Adipose tissue (tissue), 3 donors: ENCODE data around the gene ADISSP. TPM values are rescaled to one million over a fixed set of nuclear protein-coding genes. Genes with fewer than 3 reads are reported as not detected.

Source experiments
- H3K27ac ChIP-seq: one replicate; pipeline ENCODE4 v1.5.1; 2013; ENCODE audit warnings: low read depth, low read length
- WGBS, 3 donors: extraction: QIAGEN DNeasy Blood & Tissue Kit; methylation state at CpG; one replicate each; pipeline ENCODE4 v1.1.7; 2013; 5-methylcytosine and 5-hydroxymethylcytosine counted together
- polyA plus RNA-seq, 3 donors: library from polyadenylated mRNA; stranded (reverse); fragments of 200-250 nt; gene quantifications; one replicate each; pipeline ENCODE4 v1.2.3, GENCODE V29; 2013
- donor health status: healthy with polysubstance abuse.
- donor health status: Bipolar disorder and iron deficiency.
- donor health status: healthy.

ADISSP gene
- polyA plus RNA-seq, 3 donors: 21.8 to 99.9 (median 75.1) TPM

- no peak overlapping the region for H3K27ac ChIP-seq
- WGBS, 3 donors: 24 to 32% (median 28%) methylated on average over 18 of the region's 18 CpGs
These were observed 56.7 kb downstream of the ADISSP start for GRCh38 chr20:3710703-3711483.

- H3K27ac ChIP-seq: no peak overlapping the region
- WGBS, 3 donors: 40 to 71% (median 46%) methylated on average over 6 of the region's 6 CpGs
These were observed 57.5 kb downstream of the ADISSP start for GRCh38 chr20:3710011-3710466.

GRCh38 chr20:3707508-3707899, 60.0 kb downstream of the ADISSP start:
- 90 to 94% (median 91%) methylated on average over 3 of the region's 3 CpGs for WGBS, 3 donors
- no peak overlapping the region for H3K27ac ChIP-seq

- H3K27ac ChIP-seq: no peak overlapping the region
- WGBS, 3 donors: 78 to 80% (median 79%) methylated on average over 10 of the region's 10 CpGs
These were observed 60.6 kb downstream of the ADISSP start for GRCh38 chr20:3706774-3707507.

- H3K27ac ChIP-seq: no peak overlapping the region
- 94 to 97% (median 94%) methylated on average over 29 to 31 of the region's 31 CpGs for WGBS, 3 donors
These were observed 61.4 kb downstream of the ADISSP start for GRCh38 chr20:3705970-3706739.

DNA sequence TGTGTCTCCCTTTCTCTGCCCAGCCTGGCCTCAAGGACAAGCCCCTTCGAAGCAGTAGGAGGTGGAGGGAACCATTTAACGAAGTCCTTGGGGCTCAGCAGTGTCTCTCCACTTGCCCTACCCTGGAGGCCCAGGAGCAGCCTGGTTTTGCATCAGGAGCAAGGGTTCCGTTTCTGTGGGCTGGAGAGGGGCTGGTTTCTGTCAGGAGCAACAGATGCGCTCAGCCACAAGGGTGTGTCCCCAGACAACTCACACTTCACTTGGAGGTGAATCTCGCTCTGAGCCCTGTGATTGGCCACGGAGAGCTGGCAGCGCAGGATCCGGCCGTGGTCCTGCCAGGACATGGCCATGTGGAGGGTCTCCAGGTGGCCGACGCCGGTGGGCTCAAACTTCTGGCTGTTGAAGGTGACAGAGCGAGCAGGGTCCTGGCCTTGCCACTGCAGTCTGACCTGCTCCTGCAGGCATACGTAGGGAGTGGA, 62.0 kb downstream of the ADISSP start:
- 79 to 92% (median 88%) methylated on average over 14 of the region's 14 CpGs for WGBS, 3 donors
- H3K27ac ChIP-seq: no peak overlapping the region

GRCh38 chr20:3704087-3704486, 63.5 kb downstream of the ADISSP start:
- H3K27ac ChIP-seq: no peak overlapping the region
- 73 to 85% (median 82%) methylated on average over 5 of the region's 5 CpGs for WGBS, 3 donors

Other genes starting within 250 kb of the ADISSP start
- not detected for gene GFRA4, start 104.4 kb downstream of the ADISSP start, polyA plus RNA-seq
- gene ADAM33, start 85.7 kb downstream of the ADISSP start, polyA plus RNA-seq: 10 to 100 TPM in 2 of 3 donors, 1 to 10 TPM in 1; 3.8 to 63.0 (median 24.2) TPM
- 10 to 100 TPM in 1 of 3 donors, 1 to 10 TPM in 2; 1.9 to 11.0 (median 8.8) TPM for gene SIGLEC1, start 55.2 kb downstream of the ADISSP start, polyA plus RNA-seq
- 10 to 100 TPM in 2 of 3 donors, 1 to 10 TPM in 1; 2.5 to 31.8 (median 26.4) TPM for gene HSPA12B, start 35.1 kb downstream of the ADISSP start, polyA plus RNA-seq
- gene SPEF1, start 13.7 kb upstream of the ADISSP start, polyA plus RNA-seq: under 1 TPM in 2 of 3 donors, not detected in 1; 0.09 to 0.71 TPM
- gene CENPB, start 19.0 kb upstream of the ADISSP start, polyA plus RNA-seq: 10 to 100 TPM; 37.8 to 73.4 (median 70.9) TPM
- gene CDC25B, start 28.6 kb upstream of the ADISSP start, polyA plus RNA-seq: 10 to 100 TPM in 2 of 3 donors, 1 to 10 TPM in 1; 6.6 to 33.5 (median 12.9) TPM
- gene AP5S1, start 52.8 kb upstream of the ADISSP start, polyA plus RNA-seq: 1 to 10 TPM; 5.1 to 9.7 (median 8.9) TPM
- 10 to 100 TPM; 12.6 to 27.0 (median 19.9) TPM for gene MAVS, start 79.1 kb upstream of the ADISSP start, polyA plus RNA-seq
- gene PANK2, start 121.6 kb upstream of the ADISSP start, polyA plus RNA-seq: 10 to 100 TPM; 11.8 to 28.5 (median 22.9) TPM
- gene RNF24, start 247.8 kb upstream of the ADISSP start, polyA plus RNA-seq: 1 to 10 TPM; 2.7 to 7.8 (median 5.1) TPM